Bronchial epithelial cell (primary cell): ENCODE data around the gene ADGRG3. TPM values are rescaled to one million over a fixed set of nuclear protein-coding genes. Genes with fewer than 3 reads are reported as not detected.

Experiments used
- DNase-seq: peaks from one replicate; pipeline ENCODE4 v3.0.0-alpha.2; 2010; ENCODE audit warnings: low read depth
- FAIRE-seq: peaks from 2 replicates; lab custom pipeline; 2011; peaks lifted over from hg19 to GRCh38; lab: Jason Lieb, UNC
- H3K27me3 ChIP-seq: 2 replicates; pipeline ENCODE4 v1.5.1; 2011; ENCODE audit warnings: low read length; ENCODE audit not compliant: control insufficient read depth, insufficient read depth
- H3K36me3 ChIP-seq: 2 replicates; pipeline ENCODE4 v1.5.1; 2011; ENCODE audit warnings: low read length; ENCODE audit not compliant: control insufficient read depth, insufficient read depth
- H3K4me3 ChIP-seq: 2 replicates; pipeline ENCODE4 v1.5.1; 2011; ENCODE audit warnings: mild to moderate bottlenecking, low read depth, low read length, control low read depth
- CTCF ChIP-seq: IDR thresholded peaks from 2 replicates; pipeline ENCODE4 v1.5.1; 2011; ENCODE audit warnings: mild to moderate bottlenecking, moderate library complexity, low read length, control low read depth, inconsistent platforms; ENCODE audit not compliant: insufficient read depth, severe bottlenecking
- total RNA-seq: library from RNA; depleted of rRNA; stranded (reverse); fragments of >200 nt; gene quantifications from 2 replicates; pipeline ENCODE4 v1.2.1, GENCODE V29; 2014

The ADGRG3 gene
- total RNA-seq, 1 donor from 2014 or later: not detected

DNA sequence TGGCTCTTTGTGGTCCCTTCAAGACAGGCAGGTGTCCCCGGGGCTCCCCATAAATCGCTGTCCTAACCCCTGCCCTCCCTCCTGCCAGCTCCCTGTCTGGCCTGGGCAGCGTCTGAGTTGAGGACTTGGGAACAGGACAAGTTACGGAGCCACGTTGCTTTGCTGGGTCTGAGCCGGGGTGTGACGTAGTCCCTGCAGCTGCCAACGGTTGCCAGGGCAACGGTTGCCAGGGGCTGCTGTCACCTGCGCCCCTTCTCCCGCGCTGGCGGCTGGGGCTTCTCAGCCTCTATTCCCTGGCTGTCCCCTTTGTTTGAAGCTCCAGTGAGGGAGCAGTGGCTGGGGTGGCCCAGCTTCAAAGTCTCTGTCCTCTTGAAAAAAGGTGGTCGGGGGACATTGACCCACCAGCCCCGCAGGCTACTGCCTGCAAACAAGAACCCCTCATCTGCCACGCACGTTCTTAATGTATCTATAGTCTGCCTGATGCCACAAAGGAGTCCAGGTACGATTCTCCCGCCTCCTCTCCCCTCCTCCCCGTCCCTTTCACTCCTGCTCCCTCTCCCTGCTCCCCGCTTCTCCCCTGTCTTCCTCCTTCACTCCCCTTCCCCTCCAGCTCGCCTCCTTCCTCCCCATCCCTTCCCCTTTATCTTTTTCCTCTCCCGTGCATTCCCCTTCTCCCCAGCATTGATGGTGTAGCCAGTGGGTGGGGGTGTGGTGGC, 28.8 kb upstream of the ADGRG3 start:
- H3K36me3 ChIP-seq: peaks cover 19% of the 10 kb centered on the region
- TF ChIP-seq CTCF: no peak
- H3K27me3 ChIP-seq: no peaks in the 10 kb centered on the region
- no peak for DNase-seq
- no peak overlapping the region for H3K4me3 ChIP-seq
- FAIRE-seq: no peak

DNA sequence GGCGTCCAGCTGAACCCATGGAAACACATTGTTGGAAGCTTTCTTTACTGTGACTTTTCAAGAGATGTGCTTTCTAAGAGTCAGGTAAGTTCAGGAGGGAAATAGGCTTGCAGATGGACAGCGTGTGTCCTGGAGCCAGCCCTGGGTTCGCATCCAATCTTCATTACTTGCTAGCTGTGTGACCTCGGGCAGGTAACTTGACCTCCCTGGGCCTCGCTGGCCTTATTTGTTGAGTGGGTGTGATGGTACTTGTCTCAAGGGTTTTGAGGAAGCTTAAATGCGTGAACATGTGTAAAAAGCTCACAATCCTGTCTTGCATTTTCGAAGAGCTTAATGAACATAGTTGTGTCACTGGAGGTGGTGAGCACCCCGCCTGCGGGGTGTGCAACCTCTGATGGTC, 27.9 kb upstream of the ADGRG3 start:
- no peak for TF ChIP-seq CTCF
- H3K27me3 ChIP-seq: no peaks in the 10 kb centered on the region
- H3K36me3 ChIP-seq: peaks cover 20% of the 10 kb centered on the region
- H3K4me3 ChIP-seq: no peak overlapping the region
- no peak for FAIRE-seq
- no peak for DNase-seq

- FAIRE-seq (no peak), DNase-seq (no peak)
- TF ChIP-seq CTCF: no peak
These were observed 27.5 kb upstream of the ADGRG3 start for GRCh38 chr16:57640612-57641011.

GRCh38 chr16:57642160-57643135, 25.7 kb upstream of the ADGRG3 start:
- Histone ChIP-seq H3K36me3 (peaks cover 23% of the 10 kb centered on the region), H3K4me3 (no peak overlapping the region), H3K27me3 (no peaks in the 10 kb centered on the region)
- FAIRE-seq: no peak
- peak; percentile 31 for DNase-seq
- TF ChIP-seq CTCF: no peak

More at GRCh38 chr16:57640612-57641011, 27.5 kb upstream of the ADGRG3 start:
- no peak overlapping the region for H3K4me3 ChIP-seq
- H3K36me3 ChIP-seq: peaks cover 22% of the 10 kb centered on the region
- no peaks in the 10 kb centered on the region for H3K27me3 ChIP-seq

DNA sequence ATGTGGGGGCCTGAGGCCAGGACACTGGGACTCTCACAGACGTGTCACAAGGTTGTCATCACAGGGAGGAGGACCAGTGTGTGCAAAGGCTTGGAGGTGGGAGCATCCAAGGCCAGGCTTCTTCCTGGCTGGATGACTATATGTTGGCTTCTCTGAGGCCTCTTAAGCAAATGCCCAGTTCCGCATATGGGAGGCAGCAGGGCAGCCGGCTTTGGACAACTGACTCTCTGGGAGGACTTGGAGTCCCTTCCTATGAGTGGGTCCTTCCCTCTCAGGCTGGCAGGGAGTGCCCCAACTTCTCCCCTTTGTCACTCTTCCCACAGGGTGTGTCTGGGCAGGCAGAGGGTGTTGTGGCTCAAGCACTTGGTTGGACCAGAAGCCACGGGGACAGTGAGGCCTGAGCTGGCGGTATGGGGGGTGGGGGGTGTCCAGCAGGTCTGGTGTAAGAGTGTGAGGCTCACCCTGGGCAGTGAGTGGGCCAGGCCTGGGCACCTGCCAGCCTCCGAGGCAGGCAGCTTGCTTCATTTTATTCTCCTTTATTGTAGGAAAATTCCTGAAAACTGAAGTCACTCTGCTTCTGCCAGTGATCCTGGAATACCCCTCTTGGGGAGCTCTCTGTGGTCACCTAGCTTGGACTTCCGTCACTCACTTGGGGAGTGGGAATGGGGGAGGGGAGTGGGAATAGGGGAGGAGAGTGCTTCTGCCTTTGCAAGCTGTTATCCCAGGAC, 24.8 kb upstream of the ADGRG3 start:
- Histone ChIP-seq H3K4me3 (no peak overlapping the region), H3K27me3 (no peaks in the 10 kb centered on the region), H3K36me3 (peaks cover 29% of the 10 kb centered on the region)
- DNase-seq (no peak), FAIRE-seq (no peak)
- TF ChIP-seq CTCF: no peak
